HEK293 (cell line): Measurements from ENCODE around the gene ERP44.

Source experiments
- CTCF ChIA-PET: fragments of 350-600 bp; formaldehyde crosslinking; extraction: SDS; loops from one replicate; lab custom pipeline; 2021; ENCODE audit warnings: antibody characterized with exemption; lab: Yijun Ruan, JAX
- POLR2A ChIA-PET: fragments of 300-600 bp; formaldehyde crosslinking; extraction: SDS; loops from one replicate; lab custom pipeline; 2020; ENCODE audit warnings: antibody characterized with exemption, inconsistent platforms; lab: Yijun Ruan, JAX
- H3K27ac ChIP-seq: fragments of 200-500 bp; sonication (Bioruptor generic); 2 replicates; pipeline ENCODE4 v1.5.1; 2014; ENCODE audit warnings: low read depth, low read length, control low read depth, inconsistent platforms; ENCODE audit errors: extremely low read depth
- H3K36me3 ChIP-seq, 2 experiments: fragments of 200-500 bp in 1 of 2; sonication (Bioruptor generic) in 1 of 2; 1 replicate in 1 of 2; 2 replicates in 1 of 2; pipeline ENCODE4 v1.5.1; 2014 to 2017; ENCODE audit warnings: inconsistent platforms in 2 of 2, low read length in 2 of 2; ENCODE audit not compliant: control insufficient read depth in 2 of 2, insufficient read depth in 1 of 2
- H3K4me1 ChIP-seq: fragments of 200-500 bp; sonication (Bioruptor generic); 2 replicates; pipeline ENCODE4 v1.5.1; 2014; ENCODE audit warnings: mild to moderate bottlenecking, low read length, inconsistent platforms; ENCODE audit not compliant: control insufficient read depth, insufficient read depth
- H3K4me3 ChIP-seq: 2 replicates; pipeline ENCODE4 v1.5.1; 2011; ENCODE audit warnings: low read depth, mild to moderate bottlenecking, control low read depth, low read length, moderate library complexity
- H3K9me3 ChIP-seq: fragments of 200-500 bp; sonication (Bioruptor generic); 2 replicates; pipeline ENCODE4 v1.5.1; 2014; ENCODE audit warnings: low read depth, low read length, inconsistent platforms; ENCODE audit not compliant: control insufficient read depth, insufficient read depth
- GLI2 ChIP-seq: fragments of 450-650 bp; formaldehyde crosslinking; IDR thresholded peaks from 2 replicates; pipeline ENCODE4; 2017; ENCODE audit warnings: missing biosample characterization, missing genetic modification characterization, low read depth, borderline replicate concordance
- KLF8 ChIP-seq: fragments of 450-650 bp; formaldehyde crosslinking; IDR thresholded peaks from 2 replicates; pipeline ENCODE4 v1.5.1; 2016; ENCODE audit warnings: missing biosample characterization, missing genetic modification characterization
- SETDB1 ChIP-seq: IDR thresholded peaks from one replicate; pipeline ENCODE4 v1.6.1; 2017; ENCODE audit warnings: mild to moderate bottlenecking, low read length, moderate library complexity, mixed read lengths; ENCODE audit not compliant: insufficient read length
- WT1 ChIP-seq: fragments of 450-650 bp; formaldehyde crosslinking; IDR thresholded peaks from 2 replicates; pipeline ENCODE4 v1.5.1; 2016; ENCODE audit warnings: missing biosample characterization, missing genetic modification characterization
- ZBTB7A ChIP-seq: fragments of 450-650 bp; formaldehyde crosslinking; IDR thresholded peaks from 2 replicates; pipeline ENCODE4 v1.5.1; 2016; ENCODE audit warnings: low read depth, missing biosample characterization, missing genetic modification characterization
- ZFP3 ChIP-seq: fragments of 450-650 bp; formaldehyde crosslinking; IDR thresholded peaks from 2 replicates; pipeline ENCODE4 v1.5.1; 2016; ENCODE audit warnings: low read depth, missing biosample characterization, missing genetic modification characterization
- ZFP69B ChIP-seq: fragments of 450-650 bp; formaldehyde crosslinking; IDR thresholded peaks from 2 replicates; pipeline ENCODE4 v1.5.1; 2016; ENCODE audit warnings: missing biosample characterization, missing genetic modification characterization
- ZNF366 ChIP-seq: fragments of 450-650 bp; formaldehyde crosslinking; conservative IDR thresholded peaks from 2 replicates; pipeline ENCODE4 v1.5.1; 2016; ENCODE audit warnings: missing biosample characterization, missing genetic modification characterization
- ZNF404 ChIP-seq: fragments of 450-650 bp; formaldehyde crosslinking; IDR thresholded peaks from 2 replicates; pipeline ENCODE4 v1.5.1; 2017; ENCODE audit warnings: missing biosample characterization, missing genetic modification characterization
- ZNF544 ChIP-seq: fragments of 450-650 bp; formaldehyde crosslinking; IDR thresholded peaks from 2 replicates; pipeline ENCODE4 v1.5.0; 2017; ENCODE audit warnings: missing biosample characterization, missing genetic modification characterization
- ZNF560 ChIP-seq: fragments of 450-650 bp; formaldehyde crosslinking; IDR thresholded peaks from 2 replicates; pipeline ENCODE4 v1.5.1; 2017; ENCODE audit warnings: missing biosample characterization, missing genetic modification characterization, borderline replicate concordance
- ZNF600 ChIP-seq: fragments of 450-650 bp; formaldehyde crosslinking; IDR thresholded peaks from 2 replicates; pipeline ENCODE4 v1.5.1; 2016; ENCODE audit warnings: missing biosample characterization, missing genetic modification characterization
- ZNF785 ChIP-seq: fragments of 450-650 bp; formaldehyde crosslinking; IDR thresholded peaks from 2 replicates; pipeline ENCODE4 v1.5.1; 2016; ENCODE audit warnings: missing biosample characterization, missing genetic modification characterization
- ZXDB ChIP-seq: fragments of 450-650 bp; formaldehyde crosslinking; IDR thresholded peaks from 2 replicates; pipeline ENCODE4 v1.5.1; 2016; ENCODE audit warnings: missing biosample characterization, missing genetic modification characterization
- TF ChIP-seq, protein P1 (sequence below): sonication (generic); formaldehyde crosslinking; IDR thresholded peaks from 2 replicates; pipeline ENCODE4 v1.8.1; 2022; ENCODE audit warnings: mild to moderate bottlenecking, moderate library complexity, missing genetic modification reagents
- TF ChIP-seq, protein P2 (sequence below): fragments of 450-650 bp; IDR thresholded peaks from 2 replicates; pipeline ENCODE4 v1.5.1; 2018; ENCODE audit warnings: missing biosample characterization, missing genetic modification characterization
- TF ChIP-seq, protein P3 (sequence below): fragments of 450-650 bp; formaldehyde crosslinking; optimal IDR thresholded peaks from 2 replicates; pipeline ENCODE3; 2016; ENCODE audit warnings: missing biosample characterization, mild to moderate bottlenecking, missing genetic modification characterization
- TF ChIP-seq, protein P4 (sequence below): fragments of 450-650 bp; formaldehyde crosslinking; IDR thresholded peaks from 2 replicates; pipeline ENCODE4 v1.5.1; 2016; ENCODE audit warnings: missing biosample characterization, missing genetic modification characterization

Gene ERP44

DNA sequence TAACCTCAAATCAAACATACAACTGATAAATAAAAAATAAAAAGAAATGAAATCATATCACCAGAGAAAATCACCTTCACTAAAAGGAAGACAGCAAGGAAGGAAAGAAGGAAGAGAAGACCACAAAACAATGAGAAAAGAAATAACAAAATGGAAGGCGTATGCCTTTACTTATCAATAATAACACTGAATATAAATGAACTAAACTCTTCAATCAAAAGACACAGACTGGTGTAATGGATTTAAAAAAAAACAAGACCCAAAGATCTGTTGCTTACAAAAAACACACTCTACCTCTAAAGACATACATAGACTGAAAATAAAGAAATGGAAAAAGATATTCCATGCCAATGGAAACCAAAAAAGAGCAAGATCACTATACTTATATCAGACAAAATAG lies 60.3 kb downstream of the ERP44 start:
- no peaks in the 10 kb centered on the region for H3K9me3 ChIP-seq
- no peak overlapping the region for H3K4me3 ChIP-seq
- H3K4me1 ChIP-seq, result no peaks in the 10 kb centered on the region
- ChIA-PET CTCF (interaction anchor here (1.1 kb wide), 1 partner anchor 22 kb away, joined by 3 read pairs; no protein-coding TSS in a partner anchor), POLR2A (no interaction called here)
- no peak overlapping the region for H3K27ac ChIP-seq
- H3K36me3 ChIP-seq, result peaks cover 3 to 4% of the 10 kb centered on the region in 2 experiments; a peak in 2 of 3 replicates
- TF ChIP-seq SETDB1 (peak; percentile 38), ZBTB7A (tag by site-specific recombination) (no peak)
- TF ChIP-seq, all 188 proteins: peak for 1

DNA sequence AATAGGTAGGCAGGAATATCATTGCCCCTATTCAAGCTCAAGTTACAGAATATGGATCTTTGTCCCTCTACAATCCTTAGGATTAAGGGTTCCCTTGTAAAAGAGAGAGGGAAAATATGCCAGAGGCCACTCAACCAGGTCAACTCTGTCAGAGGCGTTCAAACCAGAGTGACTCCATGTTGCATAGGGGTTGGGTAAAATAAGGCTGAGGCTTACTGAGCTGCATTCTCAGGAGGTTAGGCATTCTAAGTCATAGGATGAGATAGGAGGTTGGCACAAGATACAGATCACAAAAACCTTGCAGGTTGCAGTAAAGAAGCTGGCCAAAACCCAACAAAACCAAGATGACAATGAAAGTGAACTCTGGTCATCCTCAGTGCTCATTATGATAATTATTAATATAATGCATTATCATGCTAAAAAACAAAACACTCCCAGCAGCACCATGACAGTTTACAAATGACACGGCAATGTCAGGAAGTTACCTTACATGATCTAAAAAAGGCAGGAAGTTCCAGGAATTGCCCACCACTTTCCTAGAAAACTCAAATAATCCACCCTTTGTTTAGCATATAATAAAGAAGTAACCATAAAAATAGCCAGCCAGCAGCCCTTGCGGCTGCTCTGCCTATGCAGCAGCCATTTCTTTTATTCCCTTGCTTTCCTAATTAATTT lies 64.8 kb downstream of the ERP44 start:
- POLR2A ChIA-PET, result no interaction called here
- Histone ChIP-seq H3K9me3 (no peaks in the 10 kb centered on the region), H3K4me1 (no peaks in the 10 kb centered on the region), H3K27ac (no peak overlapping the region), H3K4me3 (no peak overlapping the region), H3K36me3 (peaks cover 2 to 3% of the 10 kb centered on the region in 2 experiments; a peak in 2 of 3 replicates)
- CTCF ChIA-PET, result no interaction called here
- TF ChIP-seq, protein P1, sequence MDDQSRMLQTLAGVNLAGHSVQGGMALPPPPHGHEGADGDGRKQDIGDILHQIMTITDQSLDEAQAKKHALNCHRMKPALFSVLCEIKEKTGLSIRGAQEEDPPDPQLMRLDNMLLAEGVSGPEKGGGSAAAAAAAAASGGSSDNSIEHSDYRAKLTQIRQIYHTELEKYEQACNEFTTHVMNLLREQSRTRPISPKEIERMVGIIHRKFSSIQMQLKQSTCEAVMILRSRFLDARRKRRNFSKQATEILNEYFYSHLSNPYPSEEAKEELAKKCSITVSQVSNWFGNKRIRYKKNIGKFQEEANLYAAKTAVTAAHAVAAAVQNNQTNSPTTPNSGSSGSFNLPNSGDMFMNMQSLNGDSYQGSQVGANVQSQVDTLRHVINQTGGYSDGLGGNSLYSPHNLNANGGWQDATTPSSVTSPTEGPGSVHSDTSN (CRISPR knock-in tag), result no peak
- TF ChIP-seq WT1 (tag by site-specific recombination), result no peak
- TF ChIP-seq ZNF544 (tag by site-specific recombination), result no peak
- no peak for TF ChIP-seq ZNF404
- TF ChIP-seq ZNF560, result no peak
- TF ChIP-seq ZNF600, result no peak
- TF ChIP-seq KLF8 (tag by site-specific recombination), result no peak
- TF ChIP-seq GLI2, result no peak
- TF ChIP-seq, protein P2, sequence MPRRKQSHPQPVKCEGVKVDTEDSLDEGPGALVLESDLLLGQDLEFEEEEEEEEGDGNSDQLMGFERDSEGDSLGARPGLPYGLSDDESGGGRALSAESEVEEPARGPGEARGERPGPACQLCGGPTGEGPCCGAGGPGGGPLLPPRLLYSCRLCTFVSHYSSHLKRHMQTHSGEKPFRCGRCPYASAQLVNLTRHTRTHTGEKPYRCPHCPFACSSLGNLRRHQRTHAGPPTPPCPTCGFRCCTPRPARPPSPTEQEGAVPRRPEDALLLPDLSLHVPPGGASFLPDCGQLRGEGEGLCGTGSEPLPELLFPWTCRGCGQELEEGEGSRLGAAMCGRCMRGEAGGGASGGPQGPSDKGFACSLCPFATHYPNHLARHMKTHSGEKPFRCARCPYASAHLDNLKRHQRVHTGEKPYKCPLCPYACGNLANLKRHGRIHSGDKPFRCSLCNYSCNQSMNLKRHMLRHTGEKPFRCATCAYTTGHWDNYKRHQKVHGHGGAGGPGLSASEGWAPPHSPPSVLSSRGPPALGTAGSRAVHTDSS (tag by site-specific recombination), result no peak
- TF ChIP-seq ZNF785 (tag by site-specific recombination), result no peak
- TF ChIP-seq, protein P3, sequence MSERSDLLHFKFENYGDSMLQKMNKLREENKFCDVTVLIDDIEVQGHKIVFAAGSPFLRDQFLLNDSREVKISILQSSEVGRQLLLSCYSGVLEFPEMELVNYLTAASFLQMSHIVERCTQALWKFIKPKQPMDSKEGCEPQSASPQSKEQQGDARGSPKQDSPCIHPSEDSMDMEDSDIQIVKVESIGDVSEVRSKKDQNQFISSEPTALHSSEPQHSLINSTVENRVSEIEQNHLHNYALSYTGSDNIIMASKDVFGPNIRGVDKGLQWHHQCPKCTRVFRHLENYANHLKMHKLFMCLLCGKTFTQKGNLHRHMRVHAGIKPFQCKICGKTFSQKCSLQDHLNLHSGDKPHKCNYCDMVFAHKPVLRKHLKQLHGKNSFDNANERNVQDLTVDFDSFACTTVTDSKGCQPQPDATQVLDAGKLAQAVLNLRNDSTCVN (tag by site-specific recombination), result no peak

DNA sequence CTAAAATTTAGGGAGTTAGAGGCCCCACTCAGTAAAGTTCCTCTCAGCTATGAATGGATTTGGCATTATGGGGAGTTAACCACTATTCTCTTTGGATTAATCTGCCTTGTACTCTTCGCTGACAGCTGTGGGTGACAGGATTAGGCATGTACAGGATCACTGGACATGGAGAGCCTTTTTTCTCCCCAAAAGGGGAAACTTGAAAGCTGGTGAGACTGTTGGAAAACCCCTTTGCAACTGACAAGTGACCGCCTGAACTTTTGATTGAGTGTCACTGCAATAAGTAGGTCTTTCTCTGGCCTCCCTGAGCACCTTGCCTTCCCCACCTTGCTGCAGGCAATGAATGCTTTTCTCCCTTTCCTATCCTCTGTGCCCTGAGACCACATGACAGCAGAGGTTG lies 68.3 kb downstream of the ERP44 start:
- ChIA-PET CTCF (interaction anchor here (1.1 kb wide), 1 partner anchor 184 kb away, joined by 3 read pairs; no protein-coding TSS in a partner anchor), POLR2A (no interaction called here)
- H3K36me3 ChIP-seq, result peaks cover 2 to 3% of the 10 kb centered on the region in 2 experiments; a peak in 2 of 3 replicates
- H3K4me1 ChIP-seq, result no peaks in the 10 kb centered on the region
- H3K9me3 ChIP-seq, result no peaks in the 10 kb centered on the region
- H3K27ac ChIP-seq, result no peak overlapping the region
- no peak overlapping the region for H3K4me3 ChIP-seq
- TF ChIP-seq ZFP69B (tag by site-specific recombination), result no peak

DNA sequence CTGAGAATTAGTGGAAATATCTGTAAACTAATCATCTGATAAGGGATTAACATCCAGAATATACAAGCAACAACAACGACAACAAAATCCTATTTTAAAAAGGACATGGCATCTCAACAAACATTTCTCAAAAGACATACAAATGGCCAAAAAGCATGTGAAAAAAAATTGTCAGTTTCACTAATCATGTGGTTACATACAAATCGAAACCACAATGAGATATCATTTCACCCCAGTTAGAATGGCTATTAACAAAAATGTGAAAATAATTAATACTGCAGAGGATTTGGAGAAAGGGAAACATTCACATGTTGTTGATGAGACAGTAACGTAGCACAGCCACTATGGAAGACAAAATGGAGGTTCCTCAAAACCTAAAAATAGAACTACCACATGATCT lies 69.5 kb downstream of the ERP44 start:
- H3K27ac ChIP-seq, result no peak overlapping the region
- ChIA-PET CTCF (interaction anchor here (0.9 kb wide), 1 partner anchor 805 kb away, joined by 3 read pairs; no protein-coding TSS in a partner anchor), POLR2A (no interaction called here)
- H3K9me3 ChIP-seq, result no peaks in the 10 kb centered on the region
- H3K36me3 ChIP-seq, result peaks cover 0 to 2% of the 10 kb centered on the region in 2 experiments; a peak in 1 of 3 replicates
- H3K4me3 ChIP-seq, result no peak overlapping the region
- H3K4me1 ChIP-seq, result no peaks in the 10 kb centered on the region
- no peak for TF ChIP-seq ZFP3
- TF ChIP-seq, protein P4, sequence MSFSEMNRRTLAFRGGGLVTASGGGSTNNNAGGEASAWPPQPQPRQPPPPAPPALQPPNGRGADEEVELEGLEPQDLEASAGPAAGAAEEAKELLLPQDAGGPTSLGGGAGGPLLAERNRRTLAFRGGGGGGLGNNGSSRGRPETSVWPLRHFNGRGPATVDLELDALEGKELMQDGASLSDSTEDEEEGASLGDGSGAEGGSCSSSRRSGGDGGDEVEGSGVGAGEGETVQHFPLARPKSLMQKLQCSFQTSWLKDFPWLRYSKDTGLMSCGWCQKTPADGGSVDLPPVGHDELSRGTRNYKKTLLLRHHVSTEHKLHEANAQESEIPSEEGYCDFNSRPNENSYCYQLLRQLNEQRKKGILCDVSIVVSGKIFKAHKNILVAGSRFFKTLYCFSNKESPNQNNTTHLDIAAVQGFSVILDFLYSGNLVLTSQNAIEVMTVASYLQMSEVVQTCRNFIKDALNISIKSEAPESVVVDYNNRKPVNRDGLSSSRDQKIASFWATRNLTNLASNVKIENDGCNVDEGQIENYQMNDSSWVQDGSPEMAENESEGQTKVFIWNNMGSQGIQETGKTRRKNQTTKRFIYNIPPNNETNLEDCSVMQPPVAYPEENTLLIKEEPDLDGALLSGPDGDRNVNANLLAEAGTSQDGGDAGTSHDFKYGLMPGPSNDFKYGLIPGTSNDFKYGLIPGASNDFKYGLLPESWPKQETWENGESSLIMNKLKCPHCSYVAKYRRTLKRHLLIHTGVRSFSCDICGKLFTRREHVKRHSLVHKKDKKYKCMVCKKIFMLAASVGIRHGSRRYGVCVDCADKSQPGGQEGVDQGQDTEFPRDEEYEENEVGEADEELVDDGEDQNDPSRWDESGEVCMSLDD (tag by site-specific recombination), result no peak
- TF ChIP-seq ZXDB (tag by site-specific recombination), result no peak
- TF ChIP-seq ZNF366, result no peak
